Stimulated activated CD4-positive, alpha-beta T cell treated with anti-CD3 and anti-CD28 coated beads, Interleukin-4, amount 100 ng/mL, for 1 hour (primary cell): ENCODE data around the gene CCDC127.

Experiments used
- DNase-seq: peaks from one replicate; pipeline ENCODE4 v3.0.0-alpha.2; 2020

CCDC127 gene

GRCh38 chr5:187617-188451 lies 30.1 kb downstream of the CCDC127 start:
- DNase-seq: no peak

- no peak for DNase-seq
Observed at GRCh38 chr5:187042-187431, 30.9 kb downstream of the CCDC127 start.

- DNase-seq: no peak
Observed at GRCh38 chr5:186091-187041, 31.6 kb downstream of the CCDC127 start.

- no peak for DNase-seq
Observed at GRCh38 chr5:185095-186070, 32.6 kb downstream of the CCDC127 start.

- no peak for DNase-seq
Observed at GRCh38 chr5:184471-184870, 33.5 kb downstream of the CCDC127 start.

- DNase-seq: no peak
Observed at GRCh38 chr5:182126-182525, 35.8 kb downstream of the CCDC127 start.

- no peak for DNase-seq
Observed at GRCh38 chr5:181566-181965, 36.4 kb downstream of the CCDC127 start.

- DNase-seq: no peak
Observed at GRCh38 chr5:181160-181559, 36.8 kb downstream of the CCDC127 start.

- no peak for DNase-seq
Observed at GRCh38 chr5:180286-180918, 37.6 kb downstream of the CCDC127 start.

GRCh38 chr5:179401-179800 lies 38.6 kb downstream of the CCDC127 start:
- DNase-seq: no peak

- DNase-seq: no peak
Observed at GRCh38 chr5:178110-178509, 39.8 kb downstream of the CCDC127 start.

- DNase-seq: no peak
Observed at GRCh38 chr5:176296-176823, 41.6 kb downstream of the CCDC127 start.

- DNase-seq: no peak
Observed at GRCh38 chr5:174876-175465, 43.0 kb downstream of the CCDC127 start.

- DNase-seq: no peak
Observed at GRCh38 chr5:174291-174600, 43.7 kb downstream of the CCDC127 start.

- DNase-seq: no peak
Observed at GRCh38 chr5:173392-174290, 44.3 kb downstream of the CCDC127 start.

GRCh38 chr5:172841-173251 lies 45.1 kb downstream of the CCDC127 start:
- DNase-seq: no peak

GRCh38 chr5:172421-172820 lies 45.5 kb downstream of the CCDC127 start:
- no peak for DNase-seq

- DNase-seq: no peak
Observed at GRCh38 chr5:171801-172331, 46.1 kb downstream of the CCDC127 start.

GRCh38 chr5:170971-171800 lies 46.8 kb downstream of the CCDC127 start:
- no peak for DNase-seq
